OCI-M2 (cell line): ENCODE measurements around the gene TSPAN7.

Experiments used
- DNase-seq: peaks from one replicate; lab custom pipeline; 2025; ENCODE audit not compliant: unreplicated experiment; lab: John Stamatoyannopoulos, UW

TSPAN7 gene

GRCh38 chrX:38594434-38594833 is 33.1 kb downstream of the TSPAN7 start:
- no peak for DNase-seq

DNA sequence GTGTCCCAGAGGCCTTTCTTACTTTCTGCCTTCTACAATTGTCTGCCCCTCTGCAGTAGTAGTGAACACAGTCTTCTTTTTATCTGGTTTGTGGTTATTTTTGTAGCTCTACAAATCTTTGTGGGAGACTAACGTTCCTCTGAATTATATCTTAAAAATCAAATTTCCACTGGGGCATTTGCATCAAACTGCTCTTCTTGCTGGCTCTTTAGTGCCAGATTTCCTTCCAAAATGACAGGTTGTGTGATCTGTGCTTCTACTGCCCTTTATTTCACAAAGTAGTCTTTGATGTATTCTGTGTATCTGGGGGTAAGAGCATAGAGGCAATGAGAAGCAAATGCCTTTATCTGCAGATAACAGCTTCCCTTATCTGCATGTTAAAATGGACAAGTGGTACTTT is 34.5 kb downstream of the TSPAN7 start:
- DNase-seq, result no peak

DNA sequence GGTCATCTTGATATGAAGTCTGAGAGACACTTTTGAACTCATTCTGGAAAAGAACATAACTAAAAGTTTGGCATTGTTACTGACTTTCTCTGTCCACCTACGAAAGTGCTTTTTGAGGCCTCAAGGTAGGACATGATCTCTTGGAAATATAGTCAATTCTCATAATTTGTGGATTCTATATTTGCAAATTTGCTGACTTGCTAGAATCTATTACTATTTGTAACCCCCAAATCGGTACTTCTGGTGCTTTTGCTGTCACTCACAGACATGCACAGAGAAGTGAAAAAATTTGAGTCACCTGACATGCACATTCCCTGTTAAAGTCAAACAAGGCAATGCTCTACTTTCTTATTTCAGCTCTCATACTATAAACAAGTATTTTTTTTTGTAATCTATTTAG is 35.6 kb downstream of the TSPAN7 start:
- no peak for DNase-seq

DNA sequence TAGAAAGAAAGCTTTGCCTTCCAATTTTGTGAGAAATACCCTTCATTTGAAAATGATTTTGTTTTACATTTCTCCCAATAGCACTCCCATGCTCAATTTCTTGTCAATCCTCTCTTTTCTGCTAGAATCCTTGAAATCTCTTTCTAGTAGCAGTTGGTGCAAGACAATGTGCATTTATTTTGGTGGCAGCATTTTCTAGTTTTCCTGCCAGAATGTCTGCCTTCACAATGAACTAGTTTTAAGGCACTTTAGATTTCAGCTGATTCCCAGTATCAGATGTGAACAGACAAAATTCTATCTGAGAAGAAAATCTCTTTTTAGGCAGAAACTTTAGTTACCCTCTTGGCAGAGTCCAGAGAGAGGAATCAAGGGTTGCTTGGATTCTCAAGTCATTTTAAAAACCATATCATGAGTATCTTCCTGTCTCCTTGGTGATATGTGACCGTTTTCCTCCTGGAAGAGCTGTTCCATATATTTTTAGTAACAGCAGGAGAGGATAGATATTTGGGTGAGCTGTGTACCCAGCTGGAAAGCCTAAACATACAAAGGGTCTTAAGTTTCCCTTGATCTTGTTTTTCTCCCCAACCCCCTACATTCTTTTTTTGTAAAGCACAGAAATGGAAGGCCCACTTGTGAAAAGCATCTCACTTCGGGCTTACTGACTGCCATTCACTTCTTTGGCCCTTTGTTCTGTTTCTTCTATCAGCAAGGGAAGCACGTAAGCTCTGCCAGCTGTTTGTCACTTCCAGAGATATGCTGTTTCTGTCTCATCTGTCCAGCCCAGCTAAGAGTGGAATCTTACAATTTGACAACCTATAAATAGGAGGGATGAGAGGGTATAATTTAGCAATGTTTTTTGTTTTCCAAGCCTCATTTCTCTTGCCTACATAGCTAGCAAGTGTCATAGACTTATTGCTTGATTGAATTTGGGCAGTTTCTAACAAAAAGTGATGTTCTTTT is 38.7 kb downstream of the TSPAN7 start:
- no peak for DNase-seq

DNA sequence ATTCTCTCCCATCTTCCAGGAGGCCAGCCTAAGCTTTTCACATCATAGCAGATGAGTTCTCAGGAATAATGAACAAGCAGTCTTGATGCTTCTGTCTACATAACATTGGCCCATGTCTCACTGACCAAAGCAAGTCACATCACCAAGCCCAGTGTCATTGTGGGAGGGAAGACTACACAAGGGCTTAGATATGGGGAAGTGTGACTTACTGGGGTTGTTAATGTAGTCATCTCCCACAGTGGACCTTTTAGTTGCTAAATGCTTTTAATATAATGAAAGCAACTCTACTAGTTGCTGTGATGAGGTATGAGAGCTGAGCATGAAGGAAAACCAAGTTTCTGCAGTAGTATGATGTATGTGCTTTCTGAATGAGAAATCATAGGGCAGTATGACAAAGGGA is 40.5 kb downstream of the TSPAN7 start:
- DNase-seq, result no peak

DNA sequence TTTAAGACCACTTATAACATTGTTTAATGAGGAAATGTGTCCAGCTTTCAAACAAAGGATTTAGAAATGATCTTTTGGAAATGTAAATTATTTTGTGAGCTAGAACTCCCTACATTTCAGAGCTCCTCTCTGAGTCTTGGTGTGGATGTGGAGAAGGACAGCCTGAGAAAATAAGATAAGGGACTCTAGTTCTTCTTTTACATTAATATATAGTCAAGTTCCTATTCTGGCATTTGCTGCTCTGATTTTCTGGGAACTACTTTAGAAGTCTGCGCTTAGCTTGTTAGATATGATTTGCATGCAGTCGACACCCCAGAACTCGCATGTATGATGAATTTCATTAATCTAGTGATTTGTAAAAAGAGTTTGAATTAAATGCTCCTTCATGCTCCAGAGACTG is 45.5 kb downstream of the TSPAN7 start:
- no peak for DNase-seq

DNA sequence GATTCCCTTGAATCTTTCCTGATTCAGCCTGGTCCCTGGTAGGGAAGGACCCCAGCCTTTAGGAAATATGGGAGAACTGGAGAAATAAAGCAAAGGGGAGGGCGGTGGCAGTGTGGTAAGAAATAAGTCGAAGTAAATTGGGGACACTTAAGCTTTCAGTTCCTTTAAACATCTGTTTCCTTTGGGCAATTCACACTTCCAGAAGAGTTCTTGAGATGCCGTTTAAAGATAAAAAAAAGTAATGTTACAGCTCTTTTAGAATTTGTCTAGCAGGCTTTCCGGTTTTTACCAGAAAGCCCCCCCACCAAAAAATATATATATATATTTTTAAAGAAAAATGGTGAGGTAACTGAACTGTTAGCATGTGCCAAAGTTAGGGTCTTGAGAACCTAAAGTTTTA is 46.6 kb downstream of the TSPAN7 start:
- DNase-seq, result no peak

- DNase-seq, result no peak
These were observed 49.5 kb downstream of the TSPAN7 start for GRCh38 chrX:38610849-38611248.

DNA sequence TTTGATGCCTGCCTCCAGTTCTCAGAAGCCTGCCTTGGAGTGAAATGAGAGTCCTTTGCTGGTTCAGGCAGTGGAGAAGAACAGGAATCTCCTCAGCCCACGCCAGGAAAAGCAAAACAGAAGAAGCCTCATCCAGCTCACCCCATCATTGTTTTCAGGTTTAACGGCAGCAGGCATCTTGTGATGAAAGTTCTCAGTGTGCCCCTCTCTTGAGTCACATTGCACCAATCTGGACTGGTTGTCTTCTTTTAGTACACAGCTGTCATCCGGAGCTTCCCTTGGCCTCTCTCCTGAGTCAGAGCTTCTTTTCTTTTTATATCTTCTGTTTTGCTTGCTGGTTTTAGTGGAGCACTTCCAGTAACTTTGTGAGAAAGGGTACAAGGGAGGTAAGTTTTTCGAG is 50.9 kb downstream of the TSPAN7 start:
- DNase-seq, result no peak

GRCh38 chrX:38614485-38614884 is 53.1 kb downstream of the TSPAN7 start:
- DNase-seq, result no peak

- no peak for DNase-seq
These were observed 55.6 kb downstream of the TSPAN7 start for GRCh38 chrX:38616904-38617303.

- no peak for DNase-seq
These were observed 56.8 kb downstream of the TSPAN7 start for GRCh38 chrX:38618180-38618579.

- DNase-seq, result no peak
These were observed 59.3 kb downstream of the TSPAN7 start for GRCh38 chrX:38620623-38621022.

- no peak for DNase-seq
These were observed 65.0 kb downstream of the TSPAN7 start for GRCh38 chrX:38626296-38626695.

- DNase-seq, result no peak
These were observed 66.3 kb downstream of the TSPAN7 start for GRCh38 chrX:38627683-38628082.

- DNase-seq, result no peak
These were observed 67.2 kb downstream of the TSPAN7 start for GRCh38 chrX:38628587-38628986.

DNA sequence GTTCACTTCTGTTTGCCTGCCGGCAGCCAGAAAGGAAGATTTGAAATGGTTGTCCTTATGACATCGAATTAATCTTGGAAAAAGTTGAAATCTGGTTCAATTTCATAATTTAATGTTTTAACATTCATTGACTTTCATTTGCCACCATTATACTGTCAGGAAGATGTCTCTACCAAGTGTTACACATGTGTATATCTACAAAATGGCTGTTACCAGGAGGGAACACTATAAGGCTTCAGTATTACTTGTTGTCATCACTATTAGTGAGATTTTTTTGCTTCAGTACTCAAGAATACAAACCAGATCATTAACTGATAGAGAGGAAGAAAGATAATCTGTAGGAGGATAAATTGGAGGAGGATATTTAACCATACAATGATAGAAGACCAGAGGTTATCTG is 71.2 kb downstream of the TSPAN7 start:
- DNase-seq, result no peak

DNA sequence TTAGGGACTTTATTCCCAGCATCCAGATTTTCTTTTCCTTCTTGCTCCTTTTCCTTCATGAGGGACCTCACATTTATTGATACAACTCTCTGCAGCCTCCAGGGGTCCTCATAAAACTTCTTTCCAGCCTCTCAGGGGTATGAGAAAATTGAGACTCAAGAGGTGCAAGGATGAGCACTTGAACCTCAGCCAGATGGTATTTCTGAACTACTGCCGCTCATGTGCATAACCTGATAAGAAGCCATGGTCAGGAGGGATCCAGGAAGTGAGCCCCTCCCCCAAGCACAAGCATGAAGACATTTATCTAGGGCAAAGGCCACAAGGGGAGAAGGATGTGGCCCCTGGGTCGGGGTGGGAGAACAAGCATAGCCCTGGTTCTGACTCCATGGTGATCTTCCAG is 73.3 kb downstream of the TSPAN7 start:
- peak; percentile 44 for DNase-seq

DNA sequence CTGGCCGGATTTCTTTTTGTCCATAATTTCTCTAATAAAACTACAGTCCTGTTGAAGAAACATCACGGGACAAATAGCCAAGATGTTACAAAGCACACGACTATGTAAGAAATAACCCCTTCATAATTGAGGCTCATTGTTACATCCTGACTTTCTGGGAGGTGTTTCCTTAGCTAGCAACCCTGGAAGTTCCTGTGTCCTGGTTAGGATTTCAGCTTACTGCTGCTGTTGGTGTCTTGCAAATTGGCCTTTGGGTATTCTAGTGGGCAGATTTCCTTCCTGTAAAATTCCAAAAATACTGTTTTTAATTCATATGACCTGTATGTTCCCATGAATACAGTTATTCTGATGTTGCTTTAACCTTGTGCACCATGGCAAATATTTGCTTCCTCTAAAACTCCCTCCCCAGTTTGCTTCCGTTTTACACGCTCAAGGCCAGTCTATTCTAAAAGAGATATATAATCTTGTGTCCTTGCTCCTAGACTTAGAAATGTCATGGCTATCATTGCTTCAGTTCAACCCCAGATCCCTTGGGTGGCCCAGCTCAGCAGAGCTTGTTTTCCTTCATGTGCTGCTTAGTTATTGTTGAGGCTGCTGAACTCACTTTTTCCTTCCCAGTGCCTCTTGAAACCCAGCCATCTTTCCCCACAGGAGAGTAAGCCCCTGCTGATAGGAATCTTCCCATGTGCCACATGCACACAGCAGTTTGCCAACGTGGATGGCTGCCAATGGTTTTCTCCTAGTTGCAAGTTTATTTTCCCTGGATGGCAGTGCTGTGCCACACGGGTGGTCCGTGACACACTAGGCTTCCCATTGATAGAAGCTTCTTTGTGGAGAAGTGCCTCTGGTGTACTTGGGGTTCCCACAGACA is 75.8 kb downstream of the TSPAN7 start:
- no peak for DNase-seq

DNA sequence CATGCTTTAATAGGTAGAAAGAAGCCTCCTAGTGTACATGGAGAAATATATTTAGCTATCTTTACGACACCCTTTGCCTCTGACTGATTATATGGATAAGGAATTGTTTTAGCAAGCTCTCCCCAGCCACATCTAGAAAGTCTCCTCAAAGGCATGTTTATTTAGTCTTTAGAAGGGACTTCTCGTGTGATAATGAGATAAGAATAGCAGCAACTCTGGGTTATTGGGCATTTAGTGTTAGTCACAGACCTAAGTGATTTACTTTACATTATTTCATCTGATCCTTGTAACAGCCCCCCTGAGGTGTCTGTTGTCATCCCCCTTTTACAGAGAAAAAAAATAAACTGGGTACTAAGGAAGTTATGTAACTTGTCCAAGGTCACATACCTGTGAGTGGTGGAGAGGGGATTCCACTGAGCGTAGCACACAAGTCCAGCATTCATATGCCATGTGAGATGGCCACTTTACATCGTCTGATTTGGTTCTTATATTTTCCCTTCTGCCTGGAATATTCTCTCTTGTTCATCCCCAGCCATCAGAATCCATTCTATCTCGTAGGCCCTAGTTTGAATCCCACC is 77.7 kb downstream of the TSPAN7 start:
- no peak for DNase-seq

- no peak for DNase-seq
These were observed 78.4 kb downstream of the TSPAN7 start for GRCh38 chrX:38639730-38640129.

- DNase-seq, result no peak
These were observed 79.9 kb downstream of the TSPAN7 start for GRCh38 chrX:38641197-38641596.
